Measurements from ENCODE around the gene ARFIP1.

Gene ARFIP1

GRCh38 chr4:152847376-152847775 lies 67.6 kb downstream of the ARFIP1 start:
- Histone ChIP-seq H3K9me3 (ENCODE audit: control insufficient read depth, insufficient read depth, low read depth, low read length) (no peaks in the 10 kb centered on the region), H3K36me3 (ENCODE audit: control insufficient read depth in 2 of 2, insufficient read depth in 1 of 2, low read length in 2 of 2) (no peaks in the 10 kb centered on the region), H3K4me1 (ENCODE audit: control insufficient read depth, insufficient read depth, low read length) (no peaks in the 10 kb centered on the region; the same call in 1 of the 2 replicates), H3K4me3 (ENCODE audit: low read depth, low read length) (no peak overlapping the region), H3K27ac (ENCODE audit: extremely low read depth, low read depth, low read length) (no peak overlapping the region)
- CTCF ChIA-PET, result interaction anchor here (0.9 to 4.0 kb wide), 7 partner anchors 10 to 295 kb away, joined by 3 to 38 read pairs (median 3); no protein-coding TSS in a partner anchor
- POLR2A ChIA-PET, result no interaction called here
- TF ChIP-seq ZNF19 (tag by site-specific recombination; IDR thresholded peaks at IDR 0.05; ENCODE audit: low read depth), result no peak
- TF ChIP-seq ZNF280D (tag by site-specific recombination; IDR thresholded peaks at IDR 0.05), result no peak
- no peak for TF ChIP-seq ZNF558 (tag by site-specific recombination; IDR thresholded peaks at IDR 0.05)
- no peak for TF ChIP-seq ZBTB26 (tag by site-specific recombination; optimal IDR thresholded peaks at IDR 0.05)
- no peak for TF ChIP-seq ZXDB (tag by site-specific recombination; IDR thresholded peaks at IDR 0.05)
- no peak for TF ChIP-seq ZNF529 (tag by site-specific recombination; IDR thresholded peaks at IDR 0.05; ENCODE audit: insufficient replicate concordance)
- no peak for TF ChIP-seq ZNF302 (tag by site-specific recombination; IDR thresholded peaks at IDR 0.05; ENCODE audit: low read depth)
- no peak for TF ChIP-seq HIC1 (tag by site-specific recombination; IDR thresholded peaks at IDR 0.05)
- TF ChIP-seq MEIS1 (CRISPR knock-in tag; IDR thresholded peaks at IDR 0.05; ENCODE audit: borderline replicate concordance), result no peak
- TF ChIP-seq KLF7 (tag by site-specific recombination; IDR thresholded peaks at IDR 0.05; ENCODE audit: borderline replicate concordance), result no peak
- no peak for TF ChIP-seq ZNF16 (tag by site-specific recombination; IDR thresholded peaks at IDR 0.05; ENCODE audit: low read depth)
- no peak for TF ChIP-seq ZNF433 (tag by site-specific recombination; IDR thresholded peaks at IDR 0.05; ENCODE audit: low read depth)
- no peak for TF ChIP-seq ZNF488 (tag by site-specific recombination; IDR thresholded peaks at IDR 0.05)
- no peak for TF ChIP-seq SCRT1 (tag by site-specific recombination; IDR thresholded peaks at IDR 0.05; ENCODE audit: borderline replicate concordance)
- TF ChIP-seq RBAK (tag by site-specific recombination; IDR thresholded peaks at IDR 0.05), result no peak
- TF ChIP-seq ZNF138 (tag by site-specific recombination; IDR thresholded peaks at IDR 0.05; ENCODE audit: borderline replicate concordance), result no peak
- TF ChIP-seq ZFP69B (tag by site-specific recombination; IDR thresholded peaks at IDR 0.05), result no peak
- TF ChIP-seq ZNF211 (tag by site-specific recombination; IDR thresholded peaks at IDR 0.05; ENCODE audit: low read depth), result no peak
- no peak for TF ChIP-seq OSR2 (tag by site-specific recombination; IDR thresholded peaks at IDR 0.05)
